Astrocyte (in vitro differentiated cells and primary cell): ENCODE data around the gene GPHN.

Source experiments
- CTCF ChIP-seq: IDR thresholded peaks from 2 replicates; pipeline ENCODE4 v1.5.1; 2011; ENCODE audit warnings: low read depth, mild to moderate bottlenecking, inconsistent platforms, low read length, moderate library complexity; ENCODE audit not compliant: insufficient read depth
- EZH2 ChIP-seq: IDR thresholded peaks from 2 replicates; pipeline ENCODE4 v1.6.1; 2012; ENCODE audit warnings: mild to moderate bottlenecking, low read length, inconsistent platforms; ENCODE audit not compliant: insufficient read depth

DNA sequence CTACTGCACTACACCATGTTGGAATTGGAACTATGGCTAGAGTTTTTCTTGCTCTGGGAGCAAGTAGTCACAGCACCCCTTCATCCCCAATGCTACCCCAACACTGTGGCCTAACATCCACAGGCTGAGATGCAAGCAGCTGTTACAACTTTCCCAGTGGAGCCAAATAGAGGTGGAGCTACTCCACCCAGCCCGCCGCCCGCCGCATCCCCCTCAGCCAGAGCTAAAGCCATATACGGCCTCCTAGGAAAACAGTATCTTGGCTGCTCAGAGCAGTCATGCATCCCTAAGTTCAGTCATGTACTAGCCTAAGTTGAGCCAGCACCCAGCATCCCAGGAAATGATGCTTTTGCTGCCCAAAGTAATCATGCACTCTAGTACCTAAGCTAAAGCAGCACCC, 664.1 kb downstream of the GPHN start:
- no peak for TF ChIP-seq CTCF
- no peak for TF ChIP-seq EZH2
